AG10803 (cell line): ENCODE data around the gene MTA1.

Source experiments
- DNase-seq: peaks from one replicate; pipeline ENCODE4 v3.0.0; 2010; ENCODE audit warnings: low read depth
- H3K4me3 ChIP-seq: 2 replicates; pipeline ENCODE4 v1.5.1; 2011; ENCODE audit warnings: mild to moderate bottlenecking, low read length, control low read depth
- CTCF ChIP-seq: conservative IDR thresholded peaks from 2 replicates; pipeline ENCODE4 v1.5.1; 2011; ENCODE audit warnings: mild to moderate bottlenecking, low read length, control low read depth, inconsistent platforms

Gene MTA1

GRCh38 chr14:105388110-105388951 lies 31.3 kb upstream of the MTA1 start:
- DNase-seq = no peak
- TF ChIP-seq CTCF = no peak
- H3K4me3 ChIP-seq = no peak overlapping the region

GRCh38 chr14:105388976-105389375 lies 30.7 kb upstream of the MTA1 start:
- no peak for DNase-seq
- no peak for TF ChIP-seq CTCF
- H3K4me3 ChIP-seq = no peak overlapping the region

GRCh38 chr14:105389534-105389933 lies 30.1 kb upstream of the MTA1 start:
- DNase-seq = no peak
- H3K4me3 ChIP-seq = no peak overlapping the region
- no peak for TF ChIP-seq CTCF

- no peak overlapping the region for H3K4me3 ChIP-seq
- TF ChIP-seq CTCF = no peak
- no peak for DNase-seq
These were observed 29.4 kb upstream of the MTA1 start for GRCh38 chr14:105389976-105390848.

- TF ChIP-seq CTCF = no peak
- DNase-seq = no peak
- H3K4me3 ChIP-seq = no peak overlapping the region
These were observed 28.7 kb upstream of the MTA1 start for GRCh38 chr14:105390849-105391500.

GRCh38 chr14:105391541-105391940 lies 28.1 kb upstream of the MTA1 start:
- no peak for TF ChIP-seq CTCF
- DNase-seq = no peak
- H3K4me3 ChIP-seq = no peak overlapping the region
